PC-3 (cell line): Measurements from ENCODE around the gene UCHL5. TPM values are rescaled to one million over a fixed set of nuclear protein-coding genes. Genes with fewer than 3 reads are reported as not detected.

Experiments
- ATAC-seq: fragments of 200-7000 bp; cut with Tn5 transposase; 2 replicates; pipeline ENCODE4 v1.9.1; 2020; ENCODE audit warnings: mild to moderate bottlenecking, moderate library complexity
- Bru-seq: library from RNA; stranded (reverse); fragments of 400-500 nt; gene quantifications from one replicate; lab custom pipeline; 2021; lab: Mats Ljungman, UMichigan
- BruChase-seq, 2 experiments: library from RNA; stranded (reverse); fragments of 400-500 nt; gene quantifications; one replicate each; lab custom pipeline; 2021; lab: Mats Ljungman, UMichigan
- BruUV-seq: library from RNA; stranded (reverse); fragments of 400-500 nt; replicated peaks from 2 replicates; lab custom pipeline; 2021; lab: Mats Ljungman, UMichigan
- CTCF ChIA-PET: fragments of 300-600 bp; sonication (Branson Sonifier 250); formaldehyde crosslinking; loops from one replicate; lab custom pipeline; 2022; ENCODE audit warnings: antibody characterized with exemption; lab: Charles Lee
- POLR2A ChIA-PET: fragments of 300-600 bp; sonication (Branson Sonifier 250); formaldehyde crosslinking; loops from one replicate; lab custom pipeline; 2022; ENCODE audit warnings: antibody characterized with exemption; ENCODE audit not compliant: unreplicated experiment; lab: Charles Lee
- DNase-seq: peaks from one replicate; pipeline ENCODE4 v3.0.0-alpha.2; 2015
- H2AFZ ChIP-seq: fragments of 300-600 bp; sonication (generic); 2 replicates; pipeline ENCODE4 v1.6.0; 2016; ENCODE audit warnings: antibody characterized with exemption, low read length
- H3F3A ChIP-seq: fragments of 300-600 bp; sonication (generic); one replicate; pipeline ENCODE4 v1.6.0; 2017; ENCODE audit warnings: antibody characterized with exemption, low read length, control low read depth, mild to moderate bottlenecking; ENCODE audit not compliant: unreplicated experiment
- H3K27ac ChIP-seq: fragments of 300-600 bp; sonication (generic); 2 replicates; pipeline ENCODE4 v1.5.1; 2016; ENCODE audit warnings: mild to moderate bottlenecking, low read length
- H3K27me3 ChIP-seq: fragments of 300-600 bp; sonication (generic); 2 replicates; pipeline ENCODE4 v1.6.1; 2016; ENCODE audit warnings: low read length, mixed read lengths
- H3K36me3 ChIP-seq: fragments of 300-600 bp; sonication (generic); 2 replicates; pipeline ENCODE4 v1.6.1; 2016; ENCODE audit warnings: low read depth, mixed run types, low read length, mixed read lengths
- H3K4me1 ChIP-seq: fragments of 300-600 bp; sonication (generic); 2 replicates; pipeline ENCODE4 v1.5.1; 2016; ENCODE audit warnings: low read length; ENCODE audit not compliant: insufficient read depth
- H3K4me2 ChIP-seq: fragments of 300-600 bp; sonication (generic); 2 replicates; pipeline ENCODE4 v1.6.0; 2016; ENCODE audit warnings: low read length
- H3K4me3 ChIP-seq: fragments of 300-600 bp; sonication (generic); 2 replicates; pipeline ENCODE4 v1.5.1; 2016; ENCODE audit warnings: mild to moderate bottlenecking, low read length, mixed read lengths
- H3K79me2 ChIP-seq: fragments of 300-600 bp; sonication (generic); 2 replicates; pipeline ENCODE4 v1.6.1; 2017; ENCODE audit warnings: low read length, mixed read lengths
- H3K9ac ChIP-seq: fragments of 300-600 bp; sonication (generic); 2 replicates; pipeline ENCODE4 v1.6.0; 2016; ENCODE audit warnings: mild to moderate bottlenecking, low read length
- H3K9me2 ChIP-seq: fragments of 300-600 bp; sonication (generic); replicated peaks from 2 replicates; pipeline ENCODE4 v1.6.1; 2016; ENCODE audit warnings: mixed run types, low read length, mixed read lengths
- H3K9me3 ChIP-seq: fragments of 300-600 bp; sonication (generic); 2 replicates; pipeline ENCODE4 v1.6.1; 2016; ENCODE audit warnings: low read length, mixed read lengths
- H4K20me1 ChIP-seq: fragments of 300-600 bp; sonication (generic); 2 replicates; pipeline ENCODE4 v1.6.1; 2016; ENCODE audit warnings: low read length, mixed read lengths
- EZH2 ChIP-seq: fragments of 300-600 bp; sonication (generic); IDR thresholded peaks from one replicate; pipeline ENCODE4 v1.6.1; 2017; ENCODE audit warnings: antibody characterized with exemption, mild to moderate bottlenecking, low read length; ENCODE audit not compliant: unreplicated experiment
- EZH2phosphoT487 ChIP-seq: fragments of 300-600 bp; sonication (generic); IDR thresholded peaks from 2 replicates; pipeline ENCODE4 v1.6.1; 2018; ENCODE audit warnings: mild to moderate bottlenecking, antibody characterized with exemption, low read length, borderline replicate concordance
- intact Hi-C: fragments of 100-400 bp; cut with micrococcal nuclease; formaldehyde crosslinking; loops from 2 replicates; pipeline ENCODE4 v1.9.0; 2023
- long read RNA-seq: library from polyadenylated mRNA; unstranded; transcript quantifications from one replicate; pipeline ENCODE4 v2.0.0, GENCODE V29; 2021; ENCODE audit not compliant: unreplicated experiment
- total RNA-seq: library from RNA; depleted of rRNA; stranded (reverse); fragments of >200 nt; gene quantifications from 2 replicates; pipeline ENCODE4 v1.2.3, GENCODE V29; 2014; rRNA removed
- TF ChIP-seq, protein P1 (sequence below): fragments of 300-600 bp; sonication (generic); conservative IDR thresholded peaks from 2 replicates; pipeline ENCODE4 v1.5.1; 2017; ENCODE audit warnings: antibody characterized with exemption, low read depth, mild to moderate bottlenecking, low read length

Gene UCHL5, protein sequence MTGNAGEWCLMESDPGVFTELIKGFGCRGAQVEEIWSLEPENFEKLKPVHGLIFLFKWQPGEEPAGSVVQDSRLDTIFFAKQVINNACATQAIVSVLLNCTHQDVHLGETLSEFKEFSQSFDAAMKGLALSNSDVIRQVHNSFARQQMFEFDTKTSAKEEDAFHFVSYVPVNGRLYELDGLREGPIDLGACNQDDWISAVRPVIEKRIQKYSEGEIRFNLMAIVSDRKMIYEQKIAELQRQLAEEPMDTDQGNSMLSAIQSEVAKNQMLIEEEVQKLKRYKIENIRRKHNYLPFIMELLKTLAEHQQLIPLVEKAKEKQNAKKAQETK
- total RNA-seq (31.3 and 32.3 TPM in 2 replicates), Bru-seq, nascent RNA (percentile 82 among the genes with signal in this experiment), BruChase-seq, experiment 1, labeled RNA remaining after a 6-hour chase (percentile 77 among the genes with signal in this experiment), BruChase-seq, experiment 2, labeled RNA remaining after a 2-hour chase (percentile 85 among the genes with signal in this experiment)
- long read RNA-seq, full-length matches to known transcripts, result 41 of 64 reads
- long read RNA-seq, partial matches to known transcripts, result 2 of 64 reads
- long read RNA-seq, other reads (novel, unspliced or antisense), result 21 of 64 reads

DNA sequence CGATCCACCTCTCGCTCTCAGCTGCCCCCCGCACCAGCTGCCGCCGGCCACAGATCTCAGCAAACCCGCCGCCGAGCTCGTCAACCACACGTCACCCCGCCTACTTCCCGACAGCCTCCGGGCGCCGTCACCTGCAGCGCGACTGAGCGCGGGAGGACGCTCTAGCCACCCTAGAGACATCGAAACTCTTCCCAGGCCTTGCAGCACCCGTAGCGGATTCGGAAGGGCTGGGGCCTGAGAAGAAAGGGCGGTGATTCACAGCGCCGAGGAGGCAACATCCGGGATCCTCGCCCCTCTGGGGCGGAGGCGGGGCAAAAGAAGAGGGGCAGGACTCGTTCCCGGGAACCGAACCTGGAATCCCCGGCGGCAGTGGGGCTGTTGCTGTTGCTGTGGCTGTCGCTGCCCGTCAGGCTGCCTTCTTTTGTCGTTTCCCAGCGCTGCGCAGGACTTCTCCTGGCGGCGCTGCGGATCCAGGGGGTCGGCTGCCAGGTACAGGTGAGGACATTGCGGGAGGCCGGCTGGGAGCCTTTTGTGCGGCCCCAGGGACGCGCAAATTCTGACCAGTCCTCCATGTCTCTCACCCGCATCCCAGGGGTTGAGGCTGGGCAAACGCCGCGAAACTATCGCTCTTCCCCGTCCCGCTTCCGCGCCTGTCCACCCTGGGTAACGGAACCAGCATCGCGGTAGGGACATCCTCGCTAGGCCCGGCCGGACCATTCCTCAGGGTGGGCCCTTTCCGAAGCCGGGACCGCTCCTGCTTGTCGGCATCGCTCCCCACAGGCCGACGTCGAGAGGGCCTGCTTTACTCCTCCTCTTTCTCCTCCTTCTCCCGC, at the start of gene UCHL5, which contains the start of gene RO60:
TSS of gene UCHL5 (minus strand) at position 79 of the 833 bp plus-strand sequence. CDS start 100 bp downstream, outside the sequence.
TSS of gene RO60 (plus strand) at position 331 of the 833 bp plus-strand sequence. CDS start 9,443 bp downstream, outside the sequence.
- no peaks in the 10 kb centered on the region for H3K9me2 ChIP-seq
- intact Hi-C loops, result loop anchor here (2.0 to 5.0 kb wide), 2 partner anchors 45 to 63 kb away; partner anchors contain the start of genes CDC73 and GLRX2
- H3K9ac ChIP-seq, result peak within 1 kb of the TSS; percentile 97
- H3K27ac ChIP-seq, result peak within 1 kb of the TSS; percentile 86
- BruUV-seq, result no TSS peak
- H4K20me1 ChIP-seq, result no peaks in the 10 kb centered on the region
- H2AFZ ChIP-seq, result peak within 1 kb of the TSS; percentile 77
- TF ChIP-seq, protein P1, sequence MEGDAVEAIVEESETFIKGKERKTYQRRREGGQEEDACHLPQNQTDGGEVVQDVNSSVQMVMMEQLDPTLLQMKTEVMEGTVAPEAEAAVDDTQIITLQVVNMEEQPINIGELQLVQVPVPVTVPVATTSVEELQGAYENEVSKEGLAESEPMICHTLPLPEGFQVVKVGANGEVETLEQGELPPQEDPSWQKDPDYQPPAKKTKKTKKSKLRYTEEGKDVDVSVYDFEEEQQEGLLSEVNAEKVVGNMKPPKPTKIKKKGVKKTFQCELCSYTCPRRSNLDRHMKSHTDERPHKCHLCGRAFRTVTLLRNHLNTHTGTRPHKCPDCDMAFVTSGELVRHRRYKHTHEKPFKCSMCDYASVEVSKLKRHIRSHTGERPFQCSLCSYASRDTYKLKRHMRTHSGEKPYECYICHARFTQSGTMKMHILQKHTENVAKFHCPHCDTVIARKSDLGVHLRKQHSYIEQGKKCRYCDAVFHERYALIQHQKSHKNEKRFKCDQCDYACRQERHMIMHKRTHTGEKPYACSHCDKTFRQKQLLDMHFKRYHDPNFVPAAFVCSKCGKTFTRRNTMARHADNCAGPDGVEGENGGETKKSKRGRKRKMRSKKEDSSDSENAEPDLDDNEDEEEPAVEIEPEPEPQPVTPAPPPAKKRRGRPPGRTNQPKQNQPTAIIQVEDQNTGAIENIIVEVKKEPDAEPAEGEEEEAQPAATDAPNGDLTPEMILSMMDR, result no peak
- no peak for TF ChIP-seq EZH2
- TF ChIP-seq EZH2phosphoT487, result no peak
- no peaks in the 10 kb centered on the region for H3K36me3 ChIP-seq
- POLR2A ChIA-PET, result interaction anchor here (0.5 to 1.0 kb wide), 3 partner anchors 45 to 520 kb away, joined by 4 to 5 read pairs (median 4); no protein-coding TSS in a partner anchor
- peak within 1 kb of the TSS; percentile 87 for H3K4me3 ChIP-seq
- DNase-seq (peak; percentile 95), ATAC-seq (peak; percentile 89)
- H3K27me3 ChIP-seq, result no peaks in the 10 kb centered on the region
- no peaks in the 10 kb centered on the region for H3F3A ChIP-seq
- H3K9me3 ChIP-seq, result no peaks in the 10 kb centered on the region
- H3K4me2 ChIP-seq, result peak within 1 kb of the TSS; percentile 98
- H3K79me2 ChIP-seq, result peaks cover 94% of the 10 kb centered on the region
- CTCF ChIA-PET, result interaction anchor here (0.6 to 1.0 kb wide), 3 partner anchors 25 to 62 kb away, joined by 3 to 4 read pairs (median 4); partner anchors contain the start of genes CDC73 and GLRX2
- peaks cover 43% of the 10 kb centered on the region for H3K4me1 ChIP-seq

DNA sequence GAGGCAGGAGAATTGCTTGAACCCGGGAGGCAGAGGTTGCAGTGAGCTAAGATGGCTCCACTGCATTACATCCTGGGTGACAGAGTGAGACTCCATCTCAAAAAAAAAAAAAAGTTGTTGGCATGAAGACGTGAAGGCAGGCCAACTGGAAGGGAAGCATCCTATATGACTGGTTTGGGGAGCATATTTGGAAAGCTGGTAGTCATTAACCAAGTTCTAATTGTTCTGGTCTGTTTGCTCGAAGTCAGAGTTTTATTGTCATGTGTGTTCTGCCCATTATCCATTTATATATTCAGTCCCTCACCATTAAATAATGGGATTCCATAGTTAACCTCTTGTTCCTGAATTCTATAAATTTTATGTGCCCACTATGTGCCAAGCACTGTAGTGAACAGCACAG, 49.3 kb upstream of the UCHL5 start:
- Histone ChIP-seq H3K79me2 (peaks cover 12% of the 10 kb centered on the region), H3K36me3 (no peaks in the 10 kb centered on the region), H3K27me3 (no peaks in the 10 kb centered on the region), H3K27ac (no peak overlapping the region), H3F3A (no peaks in the 10 kb centered on the region), H2AFZ (no peak overlapping the region), H4K20me1 (no peaks in the 10 kb centered on the region; the same call in 1 of the 2 replicates), H3K4me1 (peaks cover 32% of the 10 kb centered on the region), H3K4me2 (no peak overlapping the region), H3K4me3 (no peak overlapping the region), H3K9me3 (no peaks in the 10 kb centered on the region), H3K9me2 (no peaks in the 10 kb centered on the region), H3K9ac (no peak overlapping the region)
- ATAC-seq (no peak), DNase-seq (no peak)
- no TSS peak for BruUV-seq
- intact Hi-C loops, result no loop called here
- no peak for TF ChIP-seq EZH2phosphoT487
- TF ChIP-seq, protein P1, result no peak
- no peak for TF ChIP-seq EZH2
- ChIA-PET CTCF (no interaction called here), POLR2A (no interaction called here)
